ENCODE data around the gene MTREX. TPM values are rescaled to one million over a fixed set of nuclear protein-coding genes. Genes with fewer than 3 reads are reported as not detected.
"Not testable (repeated sequence)": the region's sequence is repeated elsewhere in the genome, so short reads cannot be mapped to it uniquely, and the experiment has no call there.

The MTREX gene
- polyA plus RNA-seq, 6 donors from 2014 or later, result 15.7 to 32.8 (median 25.5) TPM

DNA sequence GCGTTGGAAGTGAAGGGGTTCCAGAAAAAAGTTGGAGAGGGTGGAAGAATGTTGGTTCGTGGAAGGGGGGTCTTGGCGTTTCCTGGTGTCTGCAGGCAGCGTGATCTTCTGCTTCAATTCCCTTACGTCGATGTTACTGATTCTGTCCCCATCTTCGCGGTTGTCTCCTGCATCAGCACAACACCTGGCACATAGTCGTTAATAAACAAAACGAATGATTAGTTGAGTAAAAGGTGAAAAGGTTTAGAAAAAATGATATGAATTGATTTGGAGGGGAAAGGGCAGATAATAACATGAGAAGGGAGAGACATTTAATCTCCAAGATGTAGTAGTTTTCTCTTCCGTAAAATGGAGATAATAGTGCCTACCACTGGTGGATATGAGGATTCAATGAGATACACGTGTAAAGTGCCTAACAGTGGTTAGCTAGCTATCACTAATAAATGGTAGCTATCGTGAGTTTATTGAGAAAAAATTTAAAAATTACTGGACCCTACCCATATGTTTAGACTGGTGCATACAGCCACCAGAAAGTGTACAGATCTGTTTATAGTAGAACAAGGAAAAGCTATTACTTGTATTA, 556 bp downstream of the MTREX start:
- H3K4me1 Mint-ChIP-seq, result peaks cover 20 to 32% (median 29%) of the 10 kb centered on the region in 3 donors
- H3K36me3 Mint-ChIP-seq, result no peaks in the 10 kb centered on the region
- no peaks in the 10 kb centered on the region for H3K27me3 Mint-ChIP-seq
- no peak overlapping the region for H3K27ac Mint-ChIP-seq
- no peak overlapping the region for H3K4me3 Mint-ChIP-seq
- DNase-seq (no peak), ATAC-seq (ENCODE audit: low read depth in 2 of 2) (peak; percentile 20 to 22)
- peaks cover 0 to 2% (median 0%) of the 10 kb centered on the region in 7 donors for H3K9me3 Mint-ChIP-seq

DNA sequence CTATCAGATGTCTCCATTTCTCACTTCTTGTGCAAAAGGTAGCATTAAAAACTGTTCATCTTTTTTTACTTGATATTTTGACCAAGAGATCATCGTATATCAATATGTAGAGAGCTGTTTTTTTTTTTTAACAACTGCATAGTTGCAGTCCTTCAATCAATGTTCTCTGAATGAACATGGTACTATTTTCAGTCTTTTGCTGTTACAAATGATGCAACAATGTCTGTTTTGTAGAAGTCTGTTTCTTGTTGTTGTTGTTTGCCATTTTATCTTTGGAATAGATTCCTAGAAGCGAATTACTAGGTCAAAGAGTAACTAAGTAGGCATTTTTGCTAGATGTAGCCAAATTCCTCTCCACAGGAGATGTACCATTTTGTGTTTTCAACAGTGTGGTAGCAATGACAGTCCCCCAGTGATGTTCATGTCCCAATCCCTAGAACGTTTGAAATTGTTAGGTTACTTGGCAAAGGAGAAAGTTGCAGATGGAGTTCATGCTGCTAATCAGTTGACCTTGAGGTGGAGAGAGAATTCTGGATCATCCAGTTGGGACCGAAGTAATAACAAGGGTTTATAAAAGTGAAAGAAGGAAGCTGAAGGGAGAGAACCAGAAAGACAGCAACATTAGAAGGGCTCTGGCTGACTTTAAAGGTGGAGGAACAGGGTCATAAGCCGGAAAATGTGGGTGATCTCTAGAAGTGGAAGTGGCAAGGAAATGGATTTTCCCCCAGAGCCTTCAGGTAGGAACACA, 6.3 kb downstream of the MTREX start:
- ATAC-seq (ENCODE audit: low read depth in 2 of 2) (no peak), DNase-seq (no peak)
- Mint-ChIP-seq H3K4me1 (peaks cover 44 to 55% (median 50%) of the 10 kb centered on the region in 3 donors), H3K27ac (peak overlapping the region in 1 of 6 donors; percentile 6), H3K36me3 (peaks cover 10 to 12% of the 10 kb centered on the region in 2 donors), H3K9me3 (peaks cover 0 to 5% (median 0%) of the 10 kb centered on the region in 7 donors), H3K4me3 (peak overlapping the region in 3 of 8 donors; percentile 16 to 38 (median 19)), H3K27me3 (no peaks in the 10 kb centered on the region)

DNA sequence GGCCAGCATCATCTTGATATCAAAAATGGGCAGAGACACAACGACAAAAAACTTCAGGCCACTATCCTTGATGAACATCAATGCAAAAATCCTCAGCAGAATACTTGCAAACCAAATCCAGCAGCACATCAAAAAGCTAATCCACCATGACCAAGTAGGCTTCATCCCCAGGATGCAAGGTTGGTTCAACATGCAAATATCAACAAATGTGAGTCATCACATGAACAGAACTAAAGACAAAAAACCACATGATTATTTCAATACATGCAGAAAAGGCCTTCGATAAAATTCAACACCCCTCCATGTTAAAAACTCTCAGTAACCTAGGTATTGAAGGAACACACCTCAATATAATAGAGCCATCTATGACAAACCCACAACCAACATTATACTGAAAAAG, 8.5 kb downstream of the MTREX start:
- no peak overlapping the region for H3K4me3 Mint-ChIP-seq
- no peaks in the 10 kb centered on the region for H3K27me3 Mint-ChIP-seq
- ATAC-seq (ENCODE audit: low read depth in 2 of 2) (no peak), DNase-seq (no peak)
- H3K27ac Mint-ChIP-seq, result peak overlapping the region in 1 of 6 donors; percentile 72
- H3K9me3 Mint-ChIP-seq, result peaks cover 0 to 5% (median 0%) of the 10 kb centered on the region in 7 donors
- H3K36me3 Mint-ChIP-seq, result peaks cover 10 to 12% of the 10 kb centered on the region in 2 donors
- peaks cover 42 to 48% (median 44%) of the 10 kb centered on the region in 3 donors for H3K4me1 Mint-ChIP-seq

DNA sequence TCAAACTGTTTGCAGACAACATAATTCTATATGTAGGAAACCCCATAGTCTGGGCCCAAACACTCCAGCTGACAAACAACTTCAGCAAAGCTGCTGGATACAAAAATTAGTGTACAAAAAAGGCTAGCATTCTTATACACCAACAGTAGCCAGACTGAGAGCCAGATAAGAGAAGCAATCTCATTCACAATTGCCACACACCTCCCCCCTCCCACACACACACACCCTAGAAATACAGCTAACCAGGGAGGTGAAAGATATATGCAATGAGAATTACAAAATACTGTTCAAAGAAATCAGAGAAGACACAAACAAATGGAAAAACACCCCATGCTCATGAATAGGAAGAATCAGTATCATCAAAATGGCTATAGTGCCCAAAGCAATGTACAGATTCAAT, 9.0 kb downstream of the MTREX start:
- ATAC-seq (ENCODE audit: low read depth in 2 of 2) (no peak), DNase-seq (no peak)
- H3K27me3 Mint-ChIP-seq, result no peaks in the 10 kb centered on the region
- no peak overlapping the region for H3K4me3 Mint-ChIP-seq
- H3K27ac Mint-ChIP-seq, result peak overlapping the region in 2 of 6 donors; percentile 63 to 72
- H3K4me1 Mint-ChIP-seq, result peaks cover 39 to 44% (median 40%) of the 10 kb centered on the region in 3 donors
- peaks cover 10 to 12% of the 10 kb centered on the region in 2 donors for H3K36me3 Mint-ChIP-seq
- peaks cover 0 to 5% (median 0%) of the 10 kb centered on the region in 7 donors for H3K9me3 Mint-ChIP-seq

DNA sequence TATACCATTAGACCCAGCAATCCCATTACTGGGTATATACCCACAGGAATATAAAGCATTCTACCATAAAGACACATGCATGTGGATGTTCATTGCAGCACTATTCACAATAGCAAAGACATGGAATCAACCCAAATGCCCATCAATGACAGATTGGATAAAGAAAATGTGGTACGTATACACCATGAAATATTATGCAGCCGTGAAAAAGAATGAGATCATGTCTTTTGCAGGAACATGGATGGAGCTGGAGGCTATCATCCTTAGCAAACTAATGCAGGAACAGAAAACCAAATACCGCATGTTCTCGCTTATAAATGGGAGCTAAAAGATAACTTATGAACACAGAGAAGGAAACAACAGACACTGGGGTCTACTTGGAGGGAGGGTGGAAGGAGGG, 10.4 kb downstream of the MTREX start:
- peaks cover 10 to 12% of the 10 kb centered on the region in 2 donors for H3K36me3 Mint-ChIP-seq

DNA sequence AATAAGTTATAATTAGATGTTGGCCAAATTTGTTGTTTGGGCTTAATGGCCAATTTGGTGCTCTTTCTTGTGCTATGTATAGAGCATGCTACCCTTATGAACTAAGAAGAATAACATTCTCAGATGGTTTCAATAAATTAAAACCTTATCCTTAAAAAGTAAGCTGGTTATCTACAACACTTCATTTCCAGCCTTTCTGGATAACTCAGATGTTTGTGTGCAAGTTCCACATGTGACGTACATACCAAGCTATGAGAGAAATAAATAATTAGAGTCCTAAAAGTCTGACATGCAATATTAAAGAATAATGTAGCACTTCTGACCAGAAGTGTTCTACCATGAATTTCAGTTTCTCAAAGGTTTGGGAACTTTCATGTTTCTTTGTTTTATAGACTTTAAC, 11.7 kb downstream of the MTREX start:
- peaks cover 10 to 12% of the 10 kb centered on the region in 2 donors for H3K36me3 Mint-ChIP-seq
- no peak overlapping the region for H3K4me3 Mint-ChIP-seq
- no peaks in the 10 kb centered on the region for H3K27me3 Mint-ChIP-seq
- no peak for DNase-seq
- H3K4me1 Mint-ChIP-seq, result peaks cover 21 to 23% (median 21%) of the 10 kb centered on the region in 3 donors
- peaks cover 0 to 5% (median 0%) of the 10 kb centered on the region in 7 donors for H3K9me3 Mint-ChIP-seq
- no peak overlapping the region for H3K27ac Mint-ChIP-seq
- no peak for ATAC-seq (ENCODE audit: low read depth in 2 of 2)

More for the DNA sequence above, 10.4 kb downstream of the MTREX start:
- H3K4me3 Mint-ChIP-seq; H3K9me3 Mint-ChIP-seq; H3K27ac Mint-ChIP-seq; ATAC-seq (ENCODE audit: low read depth in 2 of 2); DNase-seq; H3K27me3 Mint-ChIP-seq: not testable (repeated sequence)
- peaks cover 31 to 34% (median 32%) of the 10 kb centered on the region in 3 donors for H3K4me1 Mint-ChIP-seq

GRCh38 chr5:55320571-55320970, 12.8 kb downstream of the MTREX start:
- DNase-seq (no peak), ATAC-seq (ENCODE audit: low read depth in 2 of 2) (no peak)
- H3K4me1 Mint-ChIP-seq, result peaks cover 16 to 21% (median 17%) of the 10 kb centered on the region in 3 donors
- H3K9me3 Mint-ChIP-seq, result peaks cover 0 to 5% (median 0%) of the 10 kb centered on the region in 7 donors
- H3K27ac Mint-ChIP-seq, result no peak overlapping the region
- no peak overlapping the region for H3K4me3 Mint-ChIP-seq
- H3K36me3 Mint-ChIP-seq, result peaks cover 10 to 12% of the 10 kb centered on the region in 2 donors
- H3K27me3 Mint-ChIP-seq, result no peaks in the 10 kb centered on the region

- ATAC-seq (ENCODE audit: low read depth in 2 of 2), result no peak
- peaks cover 5 to 8% (median 6%) of the 10 kb centered on the region in 3 donors for H3K4me1 Mint-ChIP-seq
- H3K27me3 Mint-ChIP-seq, result no peaks in the 10 kb centered on the region
- peaks cover 0 to 10% of the 10 kb centered on the region in 2 donors for H3K36me3 Mint-ChIP-seq
- H3K9me3 Mint-ChIP-seq, result no peaks in the 10 kb centered on the region
- H3K27ac Mint-ChIP-seq, result no peak overlapping the region
- no peak for DNase-seq
- no peak overlapping the region for H3K4me3 Mint-ChIP-seq
These were observed 16.2 kb downstream of the MTREX start for GRCh38 chr5:55324006-55324405.

GRCh38 chr5:55324815-55325418, 17.1 kb downstream of the MTREX start:
- no peak for DNase-seq
- peak overlapping the region in 1 of 6 donors; percentile 30 for H3K27ac Mint-ChIP-seq

GRCh38 chr5:55325621-55326020, 17.8 kb downstream of the MTREX start:
- Mint-ChIP-seq H3K27ac (no peak overlapping the region), H3K27me3 (no peaks in the 10 kb centered on the region), H3K4me3 (no peak overlapping the region), H3K4me1 (peaks cover 5 to 14% (median 14%) of the 10 kb centered on the region in 3 donors), H3K9me3 (no peaks in the 10 kb centered on the region), H3K36me3 (peaks cover 0 to 14% of the 10 kb centered on the region in 2 donors)
- DNase-seq, result no peak
- no peak for ATAC-seq (ENCODE audit: low read depth in 2 of 2)

More at GRCh38 chr5:55324815-55325418, 17.1 kb downstream of the MTREX start:
- Mint-ChIP-seq H3K27me3 (no peaks in the 10 kb centered on the region), H3K4me3 (no peak overlapping the region), H3K9me3 (no peaks in the 10 kb centered on the region), H3K4me1 (peaks cover 5 to 9% (median 7%) of the 10 kb centered on the region in 3 donors), H3K36me3 (peaks cover 0 to 10% of the 10 kb centered on the region in 2 donors)
- peak; percentile 52 to 61 for ATAC-seq (ENCODE audit: low read depth in 2 of 2)

DNA sequence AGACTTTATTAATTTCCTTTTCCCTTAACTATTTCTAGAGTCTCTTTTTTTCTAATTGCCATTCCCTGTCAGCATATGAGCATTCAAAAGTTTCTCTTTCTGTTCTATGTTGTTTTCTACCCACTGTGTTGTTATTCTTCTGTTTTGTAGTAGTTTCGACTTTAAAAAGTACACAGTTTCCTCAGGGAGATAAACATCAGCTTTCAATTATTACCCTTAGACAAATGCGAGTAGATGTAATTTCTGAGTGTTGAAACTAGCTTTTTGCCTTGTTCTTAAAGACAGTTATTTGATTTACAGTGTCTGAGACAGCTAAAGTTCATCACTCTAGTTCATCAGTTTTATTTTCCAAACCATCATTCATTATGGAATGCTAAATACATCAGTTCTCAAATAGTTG, 19.5 kb downstream of the MTREX start:
- DNase-seq, result no peak
- Mint-ChIP-seq H3K9me3 (no peaks in the 10 kb centered on the region), H3K36me3 (peaks cover 0 to 27% of the 10 kb centered on the region in 2 donors), H3K27ac (no peak overlapping the region), H3K4me1 (peaks cover 8 to 15% (median 14%) of the 10 kb centered on the region in 3 donors), H3K27me3 (no peaks in the 10 kb centered on the region), H3K4me3 (no peak overlapping the region)
- ATAC-seq (ENCODE audit: low read depth in 2 of 2), result no peak

DNA sequence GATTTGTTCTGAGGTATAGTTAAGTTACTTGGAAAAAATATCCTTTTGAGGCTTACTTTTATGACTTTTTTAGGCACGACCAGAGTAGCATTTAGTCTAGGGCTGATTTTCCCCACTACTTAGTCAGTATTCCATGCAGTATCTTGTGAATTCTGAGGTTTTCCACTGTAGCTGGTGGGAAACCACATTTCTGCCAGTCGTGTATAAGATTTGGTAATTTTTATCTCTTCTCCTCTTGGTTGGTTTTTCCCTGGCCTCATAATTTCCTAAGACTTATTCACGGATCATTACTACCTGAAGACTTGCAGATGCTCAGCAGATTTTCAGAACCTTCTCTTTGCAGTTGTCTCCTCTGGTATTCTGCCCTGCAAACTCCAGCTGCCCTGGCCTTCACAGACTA, 23.5 kb downstream of the MTREX start:
- H3K4me3 Mint-ChIP-seq, result no peak overlapping the region
- no peaks in the 10 kb centered on the region for H3K27me3 Mint-ChIP-seq
- peaks cover 8 to 20% (median 9%) of the 10 kb centered on the region in 3 donors for H3K4me1 Mint-ChIP-seq
- H3K36me3 Mint-ChIP-seq, result peaks cover 0 to 38% of the 10 kb centered on the region in 2 donors
- DNase-seq, result no peak
- H3K27ac Mint-ChIP-seq, result peak overlapping the region in 1 of 6 donors; percentile 85
- no peak for ATAC-seq (ENCODE audit: low read depth in 2 of 2)
- no peaks in the 10 kb centered on the region for H3K9me3 Mint-ChIP-seq

DNA sequence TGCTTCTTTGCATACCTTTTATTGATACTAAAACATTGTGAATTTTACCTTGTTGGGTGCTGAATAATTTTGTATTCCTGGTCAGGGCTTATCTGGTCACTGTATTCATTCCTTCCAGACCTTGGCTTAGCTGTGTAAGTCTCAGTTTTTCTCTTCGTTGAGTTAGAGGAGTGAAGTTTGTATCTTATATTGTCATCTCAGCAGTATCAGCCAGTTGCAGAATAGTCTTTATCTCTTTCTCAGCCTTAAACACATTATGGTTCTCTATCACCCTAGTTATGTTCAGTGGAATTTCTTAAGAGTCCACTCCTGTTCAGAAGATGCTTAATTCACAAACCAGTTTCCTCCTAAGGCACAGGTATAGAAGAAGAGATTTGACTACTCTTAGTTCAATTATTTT, 25.2 kb downstream of the MTREX start:
- H3K27ac Mint-ChIP-seq, result peak overlapping the region in 1 of 6 donors; percentile 17
- no peaks in the 10 kb centered on the region for H3K9me3 Mint-ChIP-seq
- H3K27me3 Mint-ChIP-seq, result no peaks in the 10 kb centered on the region
- ATAC-seq (ENCODE audit: low read depth in 2 of 2) (no peak), DNase-seq (no peak)
- no peak overlapping the region for H3K4me3 Mint-ChIP-seq
- peaks cover 0 to 33% of the 10 kb centered on the region in 2 donors for H3K36me3 Mint-ChIP-seq
- H3K4me1 Mint-ChIP-seq, result peaks cover 7 to 20% (median 11%) of the 10 kb centered on the region in 3 donors

Data from naive B cell (primary cell).